Spinal cord (tissue), 10 donors: ENCODE results near the gene ZBTB9. TPM values are rescaled to one million over a fixed set of nuclear protein-coding genes. Genes with fewer than 3 reads are reported as not detected.
A peak's percentile ranks its signal among the peaks of the same experiment; 100 is the strongest.

ENCODE experiments used
- DNase-seq, 6 donors: peaks; one replicate each; pipeline versions ENCODE4 v3.0.0 to v3.0.0-alpha.2; 2013 to 2015; ENCODE audit warnings: low spot score in 6 of 6, low read depth in 4 of 6
- H3K27ac ChIP-seq: one replicate; pipeline ENCODE4 v1.5.1; 2013; ENCODE audit warnings: low read depth, low read length, control low read depth
- H3K27me3 ChIP-seq: one replicate; pipeline ENCODE4 v1.6.1; 2013; ENCODE audit warnings: low read length; ENCODE audit not compliant: control insufficient read depth, insufficient read depth
- H3K36me3 ChIP-seq: one replicate; pipeline ENCODE4 v1.6.1; 2013; ENCODE audit warnings: low read length; ENCODE audit not compliant: control insufficient read depth, insufficient read depth
- H3K4me1 ChIP-seq: one replicate; pipeline ENCODE4 v1.6.1; 2013; ENCODE audit warnings: low read length; ENCODE audit not compliant: control insufficient read depth, insufficient read depth
- H3K4me3 ChIP-seq: one replicate; pipeline ENCODE4 v1.5.1; 2013; ENCODE audit warnings: low read depth, low read length, control low read depth
- H3K9me3 ChIP-seq: one replicate; pipeline ENCODE4 v1.6.1; 2013; ENCODE audit warnings: low read length; ENCODE audit not compliant: control insufficient read depth, insufficient read depth
- WGBS: methylation state at CpG from one replicate; pipeline ENCODE4 v1.1.5; 2013; ENCODE audit warnings: missing lambda C conversion rate; ENCODE audit not compliant: insufficient coverage; 5-methylcytosine and 5-hydroxymethylcytosine counted together
- polyA plus RNA-seq, 2 donors: library from polyadenylated mRNA; unstranded; fragments of 120-200 nt; gene quantifications; one replicate each; pipeline ENCODE4 v1.2.1, GENCODE V29; 2013; ENCODE audit not compliant: insufficient read length in 2 of 2
- total RNA-seq, 2 donors: library from RNA; depleted of rRNA in 1 of 2; stranded (reverse); fragments of 120-200 nt in 1 of 2; fragments of >200 nt in 1 of 2; gene quantifications; one replicate each; pipeline versions ENCODE4 v1.2.3 to v1.2.4, GENCODE V29; 2013 to 2014
- donor health status: healthy.

ZBTB9 gene
- total and polyA plus RNA-seq, 4 donors = 7.1 to 14.1 (median 12.9) TPM

GRCh38 chr6:33427585-33428223 is 26.7 kb upstream of the ZBTB9 start:
- peak overlapping the region; percentile 59 for H3K4me3 ChIP-seq
- peaks cover 59% of the 10 kb centered on the region for H3K4me1 ChIP-seq
- peak overlapping the region; percentile 76 for H3K27ac ChIP-seq
- peaks cover 27% of the 10 kb centered on the region for H3K36me3 ChIP-seq
- no peaks in the 10 kb centered on the region for H3K9me3 ChIP-seq
- 1% methylated on average over 42 of the region's 79 CpGs for WGBS
- peak in 2 of 6 donors; percentile 68 to 74 for DNase-seq
- no peaks in the 10 kb centered on the region for H3K27me3 ChIP-seq

GRCh38 chr6:33428224-33428965 is 26.0 kb upstream of the ZBTB9 start:
- peak overlapping the region; percentile 54 for H3K4me3 ChIP-seq
- no peaks in the 10 kb centered on the region for H3K27me3 ChIP-seq
- H3K36me3 ChIP-seq = peaks cover 31% of the 10 kb centered on the region
- 3% methylated on average over 33 of the region's 33 CpGs for WGBS
- peak overlapping the region; percentile 70 for H3K27ac ChIP-seq
- H3K4me1 ChIP-seq = peaks cover 66% of the 10 kb centered on the region
- DNase-seq = peak in 2 of 6 donors; percentile 57 to 60
- H3K9me3 ChIP-seq = no peaks in the 10 kb centered on the region

- Histone ChIP-seq H3K27me3 (no peaks in the 10 kb centered on the region), H3K27ac (peak overlapping the region; percentile 70), H3K4me3 (peak overlapping the region; percentile 54), H3K36me3 (peaks cover 28% of the 10 kb centered on the region), H3K9me3 (no peaks in the 10 kb centered on the region), H3K4me1 (peaks cover 67% of the 10 kb centered on the region)
- no peak for DNase-seq
- 74% methylated on average over 3 of the region's 5 CpGs for WGBS
These were observed 25.2 kb upstream of the ZBTB9 start for GRCh38 chr6:33428966-33429749.

GRCh38 chr6:33429750-33430052 is 24.7 kb upstream of the ZBTB9 start:
- H3K36me3 ChIP-seq = peaks cover 33% of the 10 kb centered on the region
- peaks cover 66% of the 10 kb centered on the region for H3K4me1 ChIP-seq
- no peak overlapping the region for H3K4me3 ChIP-seq
- DNase-seq = no peak
- no peak overlapping the region for H3K27ac ChIP-seq
- no CpG with 5 or more reads among the region's 2 CpGs for whole genome bisulfite sequencing
- H3K9me3 ChIP-seq = no peaks in the 10 kb centered on the region
- no peaks in the 10 kb centered on the region for H3K27me3 ChIP-seq

- DNase-seq = no peak
- no peak overlapping the region for H3K4me3 ChIP-seq
- H3K27me3 ChIP-seq = no peaks in the 10 kb centered on the region
- 46% methylated on average over 2 of the region's 2 CpGs for WGBS
- peaks cover 60% of the 10 kb centered on the region for H3K4me1 ChIP-seq
- H3K9me3 ChIP-seq = no peaks in the 10 kb centered on the region
- peaks cover 35% of the 10 kb centered on the region for H3K36me3 ChIP-seq
- no peak overlapping the region for H3K27ac ChIP-seq
These were observed 24.0 kb upstream of the ZBTB9 start for GRCh38 chr6:33430334-33430733.

- 0% methylated on average over 8 of the region's 12 CpGs for WGBS
- Histone ChIP-seq H3K4me3 (peak overlapping the region; percentile 32), H3K36me3 (peaks cover 41% of the 10 kb centered on the region), H3K9me3 (no peaks in the 10 kb centered on the region), H3K27me3 (no peaks in the 10 kb centered on the region), H3K4me1 (peaks cover 58% of the 10 kb centered on the region), H3K27ac (peak overlapping the region; percentile 79)
- peak in 3 of 6 donors; percentile 75 to 93 (median 93) for DNase-seq
These were observed 23.1 kb upstream of the ZBTB9 start for GRCh38 chr6:33430991-33431879.

- Histone ChIP-seq H3K9me3 (no peaks in the 10 kb centered on the region), H3K27ac (no peak overlapping the region), H3K36me3 (peaks cover 49% of the 10 kb centered on the region), H3K27me3 (no peaks in the 10 kb centered on the region), H3K4me3 (no peak overlapping the region), H3K4me1 (peaks cover 53% of the 10 kb centered on the region)
- WGBS = no CpG with 5 or more reads among the region's 12 CpGs
- DNase-seq = no peak
These were observed 22.4 kb upstream of the ZBTB9 start for GRCh38 chr6:33431880-33432541.

- DNase-seq = no peak
These were observed 21.8 kb upstream of the ZBTB9 start for GRCh38 chr6:33432546-33432945.

More at GRCh38 chr6:33432546-33432945, 21.8 kb upstream of the ZBTB9 start:
- Histone ChIP-seq H3K36me3 (peaks cover 54% of the 10 kb centered on the region), H3K27me3 (no peaks in the 10 kb centered on the region), H3K4me1 (peaks cover 48% of the 10 kb centered on the region), H3K27ac (no peak overlapping the region), H3K4me3 (no peak overlapping the region), H3K9me3 (no peaks in the 10 kb centered on the region)
- 70% methylated on average over 5 of the region's 10 CpGs for WGBS
